Upper lobe of right lung (tissue), 1 donor: Measurements from ENCODE around the gene TAF11L2. TPM values are rescaled to one million over a fixed set of nuclear protein-coding genes. Genes with fewer than 3 reads are reported as not detected.
"Not testable (repeated sequence)": the region's sequence is repeated elsewhere in the genome, so short reads cannot be mapped to it uniquely, and the experiment has no call there.

ENCODE experiments used
- ATAC-seq: fragments of 200-7000 bp; cut with Tn5 transposase; one replicate; pipeline ENCODE4 v1.9.1; 2020; ENCODE audit warnings: mild to moderate bottlenecking, moderate library complexity
- DNase-seq: peaks from one replicate; pipeline ENCODE4 v3.0.0-alpha.2; 2020
- H3K27ac ChIP-seq: fragments of 200-600 bp; one replicate; pipeline ENCODE4 v1.8.0; 2022
- H3K27me3 ChIP-seq: fragments of 200-600 bp; one replicate; pipeline ENCODE4 v1.8.0; 2022; ENCODE audit warnings: mild to moderate bottlenecking
- H3K36me3 ChIP-seq: fragments of 200-600 bp; one replicate; pipeline ENCODE4 v1.8.0; 2022
- H3K4me1 ChIP-seq: fragments of 200-600 bp; one replicate; pipeline ENCODE4 v1.8.0; 2022
- H3K4me3 ChIP-seq: fragments of 200-600 bp; one replicate; pipeline ENCODE4 v1.8.0; 2022; ENCODE audit warnings: mild to moderate bottlenecking
- H3K9me3 ChIP-seq: fragments of 200-600 bp; one replicate; pipeline ENCODE4 v1.8.0; 2022
- intact Hi-C: fragments of 100-400 bp; cut with DNase I; formaldehyde crosslinking; loops from one replicate; pipeline ENCODE4 v1.11.0; 2022
- total RNA-seq: library from RNA; stranded (reverse); fragmentation: NEBNext Ultra II Directional; extraction: Animal tissue kit (Norgen Biotek cat#: 25700); gene quantifications from one replicate; pipeline ENCODE4 v1.2.1, GENCODE V29; 2021
- donor health status: DM: no; HTN: yes; CAD: no; lungs with severe emphysema.

The TAF11L2 gene
- total RNA-seq, 1 donor from 2014 or later: not detected

- H3K4me3 ChIP-seq, DNase-seq, H3K36me3 ChIP-seq, H3K27ac ChIP-seq, H3K9me3 ChIP-seq, H3K4me1 ChIP-seq, H3K27me3 ChIP-seq, ATAC-seq, intact Hi-C loops: not testable (repeated sequence)
Measured at GRCh38 chr5:17528369-17528768, 30.3 kb downstream of the TAF11L2 start, which contains the start of gene TAF11L6. TSS of gene TAF11L6 (plus strand) at chr5:17528669.

Other genes with a start within 250 kb of the TAF11L2 start
- gene TAF11L3, start 20.1 kb downstream of the TAF11L2 start, total RNA-seq: not detected
- not detected for gene TAF11L4, start 23.6 kb downstream of the TAF11L2 start, total RNA-seq
- not detected for gene TAF11L5, start 27.0 kb downstream of the TAF11L2 start, total RNA-seq
- gene TAF11L6, start 30.4 kb downstream of the TAF11L2 start, total RNA-seq: not detected
- not detected for gene TAF11L7, start 87.5 kb downstream of the TAF11L2 start, total RNA-seq
- gene TAF11L8, start 92.7 kb downstream of the TAF11L2 start, total RNA-seq: not detected
- not detected for gene TAF11L9, start 96.2 kb downstream of the TAF11L2 start, total RNA-seq
- gene TAF11L10, start 99.6 kb downstream of the TAF11L2 start, total RNA-seq: not detected
- gene TAF11L11, start 106.0 kb downstream of the TAF11L2 start, total RNA-seq: not detected
- not detected for gene TAF11L12, start 112.2 kb downstream of the TAF11L2 start, total RNA-seq
- gene TAF11L13, start 133.9 kb downstream of the TAF11L2 start, total RNA-seq: not detected
- not detected for gene TAF11L14, start 136.2 kb downstream of the TAF11L2 start, total RNA-seq